Posterior vena cava (tissue), 2 donors: ENCODE measurements around the gene CMTM4. TPM values are rescaled to one million over a fixed set of nuclear protein-coding genes. Genes with fewer than 3 reads are reported as not detected.
A peak's percentile ranks its signal among the peaks of the same experiment; 100 is the strongest.

Experiments
- DNase-seq: peaks from one replicate; pipeline ENCODE4 v3.0.0-alpha.2; 2020; ENCODE audit warnings: low spot score
- intact Hi-C, 2 donors: fragments of 100-400 bp; cut with DNase I; formaldehyde crosslinking; loops; one replicate each; pipeline versions ENCODE4 v1.14.1 to v1.14.2; 2022 to 2023
- long read RNA-seq, 2 donors: library from polyadenylated mRNA; unstranded; transcript quantifications; one replicate each; pipeline ENCODE4 v2.0.0, GENCODE V29; 2020 to 2021
- total RNA-seq, 2 donors: library from RNA; stranded (reverse); fragmentation: NEBNext Ultra II Directional; extraction: Animal tissue kit (Norgen Biotek cat#: 25700); gene quantifications; one replicate each; pipeline ENCODE4 v1.2.1, GENCODE V29; 2021
- donor health status: DM: yes; HTN: yes; CAD: no.
- donor health status: DM: yes; HTN: yes; CAD: no.

Gene CMTM4
- total RNA-seq = 10 to 100 TPM; 14.8 to 15.0 TPM
- long read RNA-seq, donor 1, full-length matches to known transcripts = 4 of 4 reads
- long read RNA-seq, donor 1, partial matches to known transcripts = 0 of 4 reads
- long read RNA-seq, donor 1, other reads (novel, unspliced or antisense) = 0 of 4 reads
- long read RNA-seq, donor 2, full-length matches to known transcripts = 4 of 4 reads
- long read RNA-seq, donor 2, partial matches to known transcripts = 0 of 4 reads
- long read RNA-seq, donor 2, other reads (novel, unspliced or antisense) = 0 of 4 reads

GRCh38 chr16:66696669-66697630, at the start of gene CMTM4:
CMTM4 (minus strand) TSS chr16:66696743; CDS start chr16:66696525, 218 bp downstream.
- DNase-seq = peak; percentile 93
- intact Hi-C loops = no loop called here

- intact Hi-C loops = no loop called here
- no peak for DNase-seq
Measured at GRCh38 chr16:66746048-66746447, 49.5 kb upstream of the CMTM4 start.

GRCh38 chr16:66741950-66742808, 45.6 kb upstream of the CMTM4 start:
- DNase-seq = no peak
- intact Hi-C loops = no loop called here

- intact Hi-C loops = no loop called here
- DNase-seq = peak; percentile 93
Measured at GRCh38 chr16:66741169-66741900, 44.8 kb upstream of the CMTM4 start.

GRCh38 chr16:66740533-66740932, 44.0 kb upstream of the CMTM4 start:
- intact Hi-C loops = no loop called here
- no peak for DNase-seq

GRCh38 chr16:66740010-66740409, 43.5 kb upstream of the CMTM4 start:
- intact Hi-C loops = no loop called here
- DNase-seq = no peak

GRCh38 chr16:66735891-66736290, 39.3 kb upstream of the CMTM4 start:
- intact Hi-C loops = loop anchor here in 1 of 2 donors (10.0 kb wide), 2 partner anchors 119 to 409 kb away; no protein-coding TSS in a partner anchor

GRCh38 chr16:66731101-66731500, 34.6 kb upstream of the CMTM4 start:
- DNase-seq = no peak
- intact Hi-C loops = loop anchor here in 1 of 2 donors (10.0 kb wide), 2 partner anchors 124 to 414 kb away; no protein-coding TSS in a partner anchor

More at GRCh38 chr16:66735891-66736290, 39.3 kb upstream of the CMTM4 start:
- no peak for DNase-seq

GRCh38 chr16:66728804-66729203, 32.3 kb upstream of the CMTM4 start:
- intact Hi-C loops = no loop called here
- no peak for DNase-seq

GRCh38 chr16:66728117-66728787, 31.7 kb upstream of the CMTM4 start:
- DNase-seq = no peak
- intact Hi-C loops = no loop called here

- intact Hi-C loops = no loop called here
- no peak for DNase-seq
Measured at GRCh38 chr16:66720766-66721165, 24.2 kb upstream of the CMTM4 start.

GRCh38 chr16:66719246-66719645, 22.7 kb upstream of the CMTM4 start:
- DNase-seq = no peak
- intact Hi-C loops = no loop called here

- intact Hi-C loops = no loop called here
- DNase-seq = no peak
Measured at GRCh38 chr16:66717776-66718175, 21.2 kb upstream of the CMTM4 start.

- intact Hi-C loops = no loop called here
Measured at GRCh38 chr16:66717112-66717675, 20.7 kb upstream of the CMTM4 start.

GRCh38 chr16:66714654-66715307, 18.2 kb upstream of the CMTM4 start:
- DNase-seq = no peak
- intact Hi-C loops = no loop called here

More at GRCh38 chr16:66717112-66717675, 20.7 kb upstream of the CMTM4 start:
- no peak for DNase-seq

GRCh38 chr16:66714062-66714461, 17.5 kb upstream of the CMTM4 start:
- no peak for DNase-seq
- intact Hi-C loops = no loop called here

- DNase-seq = no peak
- intact Hi-C loops = no loop called here
Measured at GRCh38 chr16:66713076-66713475, 16.5 kb upstream of the CMTM4 start.
